Fibroblast of lung (primary cell): ENCODE data around the gene USH1C. TPM values are rescaled to one million over a fixed set of nuclear protein-coding genes. Genes with fewer than 3 reads are reported as not detected.

ENCODE experiments used
- DNase-seq, 2 donors: peaks; one replicate each; pipeline versions ENCODE4 v3.0.0 to v3.0.0-alpha.2; 2010; ENCODE audit warnings: low read depth in 2 of 2
- H2AFZ ChIP-seq: 2 replicates; pipeline ENCODE4 v1.5.1; 2012; ENCODE audit warnings: low read length, control low read depth, inconsistent platforms
- H3K27ac ChIP-seq: 2 replicates; pipeline ENCODE4 v1.5.1; 2011; ENCODE audit warnings: low read length, control low read depth; ENCODE audit not compliant: insufficient read depth
- H3K27me3 ChIP-seq: 2 replicates; pipeline ENCODE4 v1.5.1; 2011; ENCODE audit warnings: mild to moderate bottlenecking, low read length; ENCODE audit not compliant: control insufficient read depth, insufficient read depth
- H3K36me3 ChIP-seq: 2 replicates; pipeline ENCODE4 v1.5.1; 2011; ENCODE audit warnings: low read length; ENCODE audit not compliant: control insufficient read depth, insufficient read depth
- H3K4me1 ChIP-seq: 2 replicates; pipeline ENCODE4 v1.5.1; 2011; ENCODE audit warnings: low read length; ENCODE audit not compliant: control insufficient read depth, insufficient read depth; ENCODE audit errors: extremely low read depth
- H3K4me2 ChIP-seq: 2 replicates; pipeline ENCODE4 v1.5.1; 2011; ENCODE audit warnings: low read length, control low read depth; ENCODE audit not compliant: insufficient read depth; ENCODE audit errors: extremely low read depth
- H3K4me3 ChIP-seq, 4 experiments: fragments of 200-600 bp in 1 of 4; sonication (generic) in 1 of 4; replicated peaks in 1 of 4; 2 replicates each; pipeline ENCODE4 v1.5.1; 2011 to 2016; ENCODE audit warnings: low read length in 4 of 4, low read depth in 3 of 4, mild to moderate bottlenecking in 3 of 4, control low read depth in 2 of 4, inconsistent platforms in 1 of 4, mixed read lengths in 1 of 4; ENCODE audit not compliant: insufficient read depth in 1 of 4; ENCODE audit errors: control extremely low read depth in 1 of 4
- H3K79me2 ChIP-seq: 2 replicates; pipeline ENCODE4 v1.5.1; 2012; ENCODE audit warnings: mild to moderate bottlenecking, low read length, inconsistent platforms; ENCODE audit not compliant: control insufficient read depth, insufficient read depth
- H3K9ac ChIP-seq: 2 replicates; pipeline ENCODE4 v1.5.1; 2011; ENCODE audit warnings: mild to moderate bottlenecking, low read length, control low read depth; ENCODE audit not compliant: insufficient read depth
- H3K9me3 ChIP-seq: 2 replicates; pipeline ENCODE4 v1.5.1; 2012; ENCODE audit warnings: low read depth, low read length; ENCODE audit not compliant: control insufficient read depth, insufficient read depth
- H4K20me1 ChIP-seq: 2 replicates; pipeline ENCODE4 v1.5.1; 2011; ENCODE audit warnings: low read length; ENCODE audit not compliant: control insufficient read depth, insufficient read depth; ENCODE audit errors: extremely low read depth
- CTCF ChIP-seq, 2 donors: IDR thresholded peaks in 1 of 2; conservative IDR thresholded peaks in 1 of 2; 1 replicate in 1 of 2; 2 replicates in 1 of 2; pipeline ENCODE4 v1.5.1; 2011 to 2012; ENCODE audit warnings: low read length in 2 of 2, control low read depth in 1 of 2, inconsistent platforms in 1 of 2, low read depth in 1 of 2, mild to moderate bottlenecking in 1 of 2
- EZH2 ChIP-seq: IDR thresholded peaks from 2 replicates; pipeline ENCODE4 v1.5.1; 2012; ENCODE audit warnings: low read length, control low read depth, mild to moderate bottlenecking; ENCODE audit errors: missing control alignments
- polyA plus RNA-seq, 2 donors: library from polyadenylated mRNA; depleted of rRNA in 1 of 2; stranded (reverse) in 1 of 2; unstranded in 1 of 2; fragments of >200 nt; gene quantifications; 2 replicates each; pipeline ENCODE4 v1.2.1, GENCODE V29; 2011 to 2012; ENCODE audit warnings: missing spikeins in 1 of 2
- total RNA-seq: library from RNA; depleted of rRNA; stranded (reverse); fragments of >200 nt; gene quantifications from 2 replicates; pipeline ENCODE4 v1.2.1, GENCODE V29; 2014

Gene USH1C
- total and polyA plus RNA-seq, 2 donors (not counting 1 experiment from before 2014, with no cell fraction given), result not detected

DNA sequence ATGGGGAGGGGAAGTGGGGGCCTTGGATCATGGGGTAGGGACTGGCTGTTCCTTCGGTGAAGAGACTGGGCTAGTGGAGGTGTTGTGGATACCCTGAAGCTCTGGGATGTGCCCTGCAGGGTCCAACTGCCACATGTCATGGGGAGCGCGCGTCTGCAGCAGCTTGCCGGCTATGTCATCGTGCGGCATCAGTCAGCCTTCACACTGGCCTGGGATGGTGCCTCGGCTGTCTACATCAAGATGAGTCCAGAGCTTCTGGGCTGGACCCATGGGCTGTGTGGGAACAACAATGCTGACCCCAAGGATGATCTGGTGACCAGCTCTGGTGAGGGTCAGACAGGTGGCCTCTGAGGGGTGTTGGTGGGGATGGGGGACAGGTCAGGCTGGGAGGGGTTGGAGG, 12.8 kb upstream of the USH1C start:
- Histone ChIP-seq H3K4me3 (no peak overlapping the region), H3K9me3 (no peaks in the 10 kb centered on the region), H3K4me2 (no peak overlapping the region), H3K36me3 (no peaks in the 10 kb centered on the region), H4K20me1 (no peaks in the 10 kb centered on the region), H3K27me3 (no peaks in the 10 kb centered on the region), H3K79me2 (no peaks in the 10 kb centered on the region), H2AFZ (no peak overlapping the region), H3K4me1 (no peaks in the 10 kb centered on the region), H3K9ac (no peak overlapping the region), H3K27ac (no peak overlapping the region)
- TF ChIP-seq EZH2 (no peak), CTCF (conservative IDR thresholded peaks at IDR 0.05 in 1 of 2, IDR thresholded peaks at IDR 0.05 in 1 of 2; ENCODE audit: low read depth in 1 of 2, low read length in 2 of 2) (no peak)
- no peak for DNase-seq

- Histone ChIP-seq H4K20me1 (no peaks in the 10 kb centered on the region), H3K4me2 (no peak overlapping the region), H3K9me3 (no peaks in the 10 kb centered on the region), H3K4me3 (no peak overlapping the region), H2AFZ (no peak overlapping the region), H3K4me1 (no peaks in the 10 kb centered on the region), H3K27me3 (no peaks in the 10 kb centered on the region), H3K79me2 (no peaks in the 10 kb centered on the region), H3K27ac (no peak overlapping the region), H3K36me3 (no peaks in the 10 kb centered on the region), H3K9ac (no peak overlapping the region)
- TF ChIP-seq CTCF (conservative IDR thresholded peaks at IDR 0.05 in 1 of 2, IDR thresholded peaks at IDR 0.05 in 1 of 2; ENCODE audit: low read depth in 1 of 2, low read length in 2 of 2) (no peak), EZH2 (no peak)
- DNase-seq, result no peak
Observed at GRCh38 chr11:17554487-17554886, 10.3 kb upstream of the USH1C start.

DNA sequence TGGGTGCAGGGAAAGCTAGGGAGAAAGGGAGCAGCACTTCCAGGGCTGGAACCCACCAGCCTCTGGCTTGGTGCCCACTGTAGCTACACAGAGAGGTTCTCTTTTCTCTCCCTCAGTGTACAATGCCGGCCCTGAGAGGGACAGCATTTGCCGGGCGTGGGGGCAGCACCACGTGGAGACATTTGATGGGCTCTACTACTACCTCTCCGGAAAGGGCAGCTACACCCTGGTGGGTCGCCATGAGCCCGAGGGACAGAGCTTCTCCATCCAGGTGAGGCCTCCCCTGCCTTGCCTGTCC, 9.0 kb upstream of the USH1C start:
- DNase-seq, result no peak
- Histone ChIP-seq H3K79me2 (no peaks in the 10 kb centered on the region), H3K9ac (no peak overlapping the region), H3K27me3 (no peaks in the 10 kb centered on the region), H3K4me2 (no peak overlapping the region), H3K4me1 (no peaks in the 10 kb centered on the region), H3K36me3 (no peaks in the 10 kb centered on the region), H4K20me1 (no peaks in the 10 kb centered on the region), H3K4me3 (no peak overlapping the region), H3K27ac (no peak overlapping the region), H2AFZ (no peak overlapping the region), H3K9me3 (no peaks in the 10 kb centered on the region)
- TF ChIP-seq EZH2, result no peak
- no peak for TF ChIP-seq CTCF (conservative IDR thresholded peaks at IDR 0.05 in 1 of 2, IDR thresholded peaks at IDR 0.05 in 1 of 2; ENCODE audit: low read depth in 1 of 2, low read length in 2 of 2)
